NCI-H1436 treated with DMSO at 0.1 percent for 48 hours (cell line): Measurements from ENCODE around the gene UAP1L1.
A peak's percentile ranks its signal among the peaks of the same experiment; 100 is the strongest.

Experiments
- DNase-seq: peaks from one replicate; lab custom pipeline; 2025; lab: John Stamatoyannopoulos, UW

The UAP1L1 gene

DNA sequence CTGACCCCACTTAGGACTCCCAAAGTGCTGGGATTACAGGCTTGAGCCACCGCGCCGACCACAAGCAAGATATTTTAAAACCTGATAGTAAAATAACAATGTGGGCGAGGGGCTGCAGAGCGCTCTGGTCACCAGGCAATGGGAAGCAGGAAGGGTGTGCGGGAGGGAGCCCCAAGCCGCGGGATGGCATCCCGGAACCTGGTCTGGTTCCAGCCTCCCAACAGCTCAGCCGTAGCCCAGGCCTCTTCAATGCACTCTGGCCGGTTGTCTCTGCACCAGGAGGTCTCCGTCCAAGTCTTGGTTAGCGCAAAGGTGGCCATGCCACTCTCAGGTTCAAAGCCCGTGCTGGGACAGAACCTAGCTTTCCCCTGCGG, 694 bp upstream of the UAP1L1 start:
- no peak for DNase-seq

DNA sequence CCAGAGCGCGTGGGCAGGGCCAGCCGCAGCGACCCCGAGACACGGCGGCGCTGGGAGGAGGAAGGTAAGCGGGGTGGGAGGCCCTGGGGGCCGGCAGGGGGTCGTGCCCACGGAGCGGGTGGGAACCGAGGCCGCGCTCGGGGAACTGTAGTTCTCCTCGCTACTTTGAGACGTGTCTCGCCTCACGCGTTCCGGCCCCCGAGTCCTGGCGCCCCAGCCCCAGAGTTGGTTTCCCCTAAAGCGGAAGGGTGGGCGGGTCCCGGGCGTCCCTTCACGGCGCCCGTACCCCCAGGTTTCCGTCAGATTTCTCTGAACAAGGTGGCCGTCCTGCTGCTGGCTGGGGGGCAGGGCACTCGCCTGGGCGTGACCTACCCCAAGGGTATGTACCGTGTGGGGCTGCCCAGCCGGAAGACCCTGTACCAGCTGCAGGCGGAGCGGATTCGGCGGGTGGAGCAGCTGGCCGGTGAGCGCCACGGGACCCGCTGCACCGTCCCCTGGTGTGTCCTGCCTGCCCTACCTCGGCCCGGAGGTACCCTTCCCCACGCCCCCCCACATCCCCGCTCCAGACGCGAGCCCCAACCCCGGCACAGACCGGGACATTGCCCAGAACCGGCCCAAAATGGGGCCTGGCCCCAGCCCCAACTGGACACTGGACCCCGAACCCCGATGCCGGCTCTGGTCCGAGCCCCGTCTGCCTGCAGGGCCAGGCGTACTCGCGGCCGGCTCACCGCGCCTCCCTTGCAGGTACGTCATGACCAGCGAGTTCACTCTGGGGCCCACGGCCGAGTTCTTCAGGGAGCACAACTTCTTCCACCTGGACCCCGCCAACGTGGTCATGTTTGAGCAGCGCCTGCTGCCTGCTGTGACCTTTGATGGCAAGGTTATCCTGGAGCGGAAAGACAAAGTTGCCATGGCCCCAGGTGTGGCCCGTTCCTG, 709 bp downstream of the UAP1L1 start:
- no peak for DNase-seq

DNA sequence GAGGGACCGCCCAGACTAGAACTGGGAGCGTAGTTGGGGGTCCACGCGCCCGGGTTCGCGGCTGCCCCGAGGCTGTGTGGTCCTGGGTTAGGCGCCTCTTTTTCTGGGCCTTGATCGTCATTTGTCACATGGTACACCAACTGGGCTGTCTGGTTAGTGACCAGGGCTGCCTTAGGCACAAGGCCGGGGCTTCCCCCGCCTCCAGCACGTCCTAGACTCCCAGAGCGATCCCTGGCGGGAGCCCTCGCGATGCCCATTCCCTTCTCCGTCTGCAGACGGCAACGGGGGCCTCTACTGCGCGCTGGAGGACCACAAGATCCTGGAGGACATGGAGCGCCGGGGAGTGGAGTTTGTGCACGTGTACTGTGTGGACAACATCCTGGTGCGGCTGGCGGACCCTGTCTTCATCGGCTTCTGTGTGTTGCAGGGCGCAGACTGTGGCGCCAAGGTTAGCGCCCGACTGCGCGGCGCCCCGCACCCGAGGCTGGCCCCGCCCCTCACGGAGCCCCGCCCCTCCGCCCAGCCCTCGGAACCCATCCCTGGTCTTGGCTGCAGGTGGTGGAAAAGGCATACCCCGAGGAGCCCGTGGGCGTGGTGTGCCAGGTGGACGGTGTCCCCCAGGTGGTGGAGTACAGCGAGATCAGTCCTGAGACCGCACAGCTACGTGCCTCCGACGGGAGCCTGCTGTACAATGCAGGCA, 1.5 kb downstream of the UAP1L1 start:
- no peak for DNase-seq

DNA sequence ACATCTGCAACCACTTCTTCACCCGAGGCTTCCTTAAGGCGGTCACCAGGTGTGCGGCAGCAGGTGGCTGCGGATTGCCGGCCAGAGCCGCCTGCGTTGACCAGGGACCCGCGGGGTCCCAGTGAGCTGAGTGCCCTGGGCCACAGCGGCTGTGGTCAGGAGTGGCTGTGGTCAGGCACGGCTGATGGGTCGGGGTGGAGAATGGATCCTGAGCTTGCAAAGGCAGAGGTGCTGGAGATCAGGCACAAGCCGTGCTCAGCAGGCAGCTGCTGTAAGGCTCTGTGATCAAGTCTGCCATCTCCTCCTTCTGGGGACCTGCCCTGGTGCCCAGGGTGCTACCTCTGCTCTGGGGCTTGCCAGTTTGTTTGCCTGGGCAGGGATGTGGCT, 2.1 kb downstream of the UAP1L1 start:
- no peak for DNase-seq

DNA sequence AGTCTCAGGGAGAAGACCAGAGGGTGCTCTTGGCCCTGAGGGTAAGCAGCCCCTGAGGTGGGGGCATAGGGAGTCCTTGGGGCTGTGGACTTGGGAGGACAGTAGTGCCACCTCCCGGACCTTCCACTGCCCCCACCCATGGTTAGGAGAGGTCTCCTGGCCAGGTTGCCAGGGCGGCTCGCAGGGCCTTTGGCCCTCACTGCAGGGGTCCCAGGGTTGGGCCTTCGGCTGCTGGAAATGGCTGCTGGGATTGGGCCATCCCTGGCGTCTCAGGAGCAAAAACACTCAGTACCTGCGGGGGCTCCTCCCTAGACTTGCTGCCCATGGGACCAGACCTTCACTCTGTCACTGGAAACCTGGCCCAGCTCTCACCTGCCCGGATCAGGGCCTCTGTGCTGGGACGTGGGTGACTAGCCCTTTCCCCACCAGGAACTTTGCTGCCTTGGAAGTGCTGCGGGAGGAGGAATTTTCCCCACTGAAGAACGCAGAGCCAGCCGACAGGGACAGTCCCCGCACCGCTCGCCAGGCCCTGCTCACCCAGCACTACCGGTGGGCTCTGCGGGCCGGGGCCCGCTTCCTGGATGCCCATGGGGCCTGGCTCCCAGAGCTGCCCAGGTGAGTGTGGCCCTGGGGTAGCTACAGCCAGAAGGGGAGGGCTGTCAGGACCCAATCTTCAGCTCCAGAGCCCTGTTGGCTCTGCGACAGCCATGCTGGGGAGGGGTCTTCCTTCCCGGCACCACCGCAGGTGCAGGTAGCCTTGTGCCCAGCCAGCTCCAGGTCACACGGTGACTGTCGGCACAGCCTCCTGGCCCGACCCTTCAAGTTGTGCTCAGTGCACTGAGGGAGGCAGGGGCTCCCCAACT, 3.2 kb downstream of the UAP1L1 start:
- no peak for DNase-seq

DNA sequence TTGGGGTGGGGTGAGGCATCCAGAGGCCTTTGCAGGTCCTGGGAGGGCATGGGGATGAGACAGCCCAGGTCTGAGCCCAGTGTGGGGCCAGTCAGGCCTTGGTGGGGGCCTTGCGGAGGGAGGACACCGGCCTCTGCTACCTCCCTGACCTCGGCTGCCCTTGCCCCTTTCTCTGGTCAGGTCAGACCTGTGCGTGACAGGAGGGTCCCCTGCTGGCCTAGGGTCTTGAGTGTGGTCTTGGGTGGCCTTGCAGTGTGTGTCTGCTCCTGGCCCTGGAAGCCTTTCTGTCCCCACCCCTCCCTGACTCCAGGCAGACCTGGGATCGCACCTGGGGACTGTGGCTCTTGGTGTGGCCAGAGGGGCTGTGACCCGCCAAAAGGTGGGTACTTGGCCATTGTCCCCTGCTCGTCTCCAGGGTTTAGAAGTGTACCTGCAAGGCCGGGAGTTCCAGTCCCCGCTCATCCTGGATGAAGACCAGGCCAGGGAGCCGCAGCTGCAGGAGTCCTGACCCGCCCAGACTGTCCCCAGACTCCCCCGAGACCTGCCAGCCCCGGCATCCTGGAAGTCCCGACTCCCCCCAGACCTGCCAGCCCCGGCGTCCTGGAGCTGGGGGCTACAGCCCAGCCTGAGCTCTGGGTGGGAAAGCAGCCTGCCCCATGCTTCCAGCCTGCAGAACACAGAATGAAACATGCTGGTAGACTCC, 5.1 kb downstream of the UAP1L1 start:
- no peak for DNase-seq

DNA sequence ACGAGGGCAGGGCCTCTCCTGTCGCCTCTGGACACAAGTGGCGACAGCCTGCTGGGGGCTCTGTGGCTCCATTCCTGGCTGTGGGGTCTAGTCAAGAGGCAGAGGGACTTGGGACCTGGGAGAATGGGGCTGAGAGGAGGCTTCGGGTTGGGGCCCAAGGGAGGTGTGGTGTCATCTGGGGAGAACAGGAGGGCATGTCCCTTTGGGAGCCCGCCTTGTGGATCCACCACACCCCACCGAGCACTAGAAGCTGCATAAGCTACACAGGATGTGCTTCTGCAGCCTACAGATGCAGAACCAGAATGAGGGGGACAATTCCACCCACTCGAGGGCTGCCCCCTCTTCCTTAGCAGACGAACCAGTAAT, 5.6 kb downstream of the UAP1L1 start:
- DNase-seq = no peak

DNA sequence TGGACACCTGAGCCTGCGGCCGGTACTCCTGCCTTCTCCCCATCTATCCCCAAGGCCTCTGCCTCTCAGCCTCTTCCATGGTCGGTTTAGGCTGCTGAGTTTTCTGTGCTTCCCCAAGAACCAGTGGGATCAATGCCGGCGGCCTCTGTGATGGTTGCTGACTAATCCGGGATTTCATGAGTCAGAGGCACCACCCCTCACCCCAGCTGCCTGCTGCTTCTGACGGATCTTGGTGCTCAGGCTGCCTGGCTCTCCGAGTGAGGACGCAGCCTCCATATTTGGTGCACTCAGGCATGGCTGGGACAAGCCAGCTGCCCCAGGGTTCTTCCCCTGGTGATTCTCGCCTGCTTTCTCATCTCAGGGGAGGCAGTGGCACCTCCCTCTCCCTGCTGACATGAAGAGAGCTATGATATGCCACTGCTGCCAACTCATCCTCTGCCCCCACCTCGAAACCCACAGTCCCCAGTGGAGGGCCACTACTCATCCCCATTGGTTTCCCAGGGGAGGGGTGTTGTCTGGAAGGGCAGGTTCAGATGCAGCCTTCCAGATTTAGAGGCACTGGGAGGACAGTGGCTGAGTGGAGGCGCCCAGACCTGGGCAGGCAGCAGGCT, 6.2 kb downstream of the UAP1L1 start:
- no peak for DNase-seq

DNA sequence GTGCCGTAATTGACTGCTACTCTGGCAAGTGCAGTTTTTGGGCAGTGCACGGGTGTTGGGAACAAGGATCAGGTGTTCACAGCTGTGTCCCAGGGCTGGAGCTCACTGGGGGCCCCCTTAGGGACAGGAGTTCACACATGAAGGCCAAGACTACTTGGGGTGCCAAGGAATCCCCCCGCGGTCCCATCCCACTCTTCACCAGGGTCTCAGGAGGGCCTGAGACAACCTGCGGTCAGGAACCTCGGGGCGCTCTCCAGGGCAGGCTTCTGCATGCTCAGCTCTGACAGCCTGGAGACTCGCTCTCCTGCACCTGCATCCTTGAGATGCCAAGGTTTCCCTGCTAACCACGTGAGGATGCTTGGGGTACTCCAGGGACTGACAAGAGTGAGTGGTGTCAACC, 7.2 kb downstream of the UAP1L1 start:
- no peak for DNase-seq

DNA sequence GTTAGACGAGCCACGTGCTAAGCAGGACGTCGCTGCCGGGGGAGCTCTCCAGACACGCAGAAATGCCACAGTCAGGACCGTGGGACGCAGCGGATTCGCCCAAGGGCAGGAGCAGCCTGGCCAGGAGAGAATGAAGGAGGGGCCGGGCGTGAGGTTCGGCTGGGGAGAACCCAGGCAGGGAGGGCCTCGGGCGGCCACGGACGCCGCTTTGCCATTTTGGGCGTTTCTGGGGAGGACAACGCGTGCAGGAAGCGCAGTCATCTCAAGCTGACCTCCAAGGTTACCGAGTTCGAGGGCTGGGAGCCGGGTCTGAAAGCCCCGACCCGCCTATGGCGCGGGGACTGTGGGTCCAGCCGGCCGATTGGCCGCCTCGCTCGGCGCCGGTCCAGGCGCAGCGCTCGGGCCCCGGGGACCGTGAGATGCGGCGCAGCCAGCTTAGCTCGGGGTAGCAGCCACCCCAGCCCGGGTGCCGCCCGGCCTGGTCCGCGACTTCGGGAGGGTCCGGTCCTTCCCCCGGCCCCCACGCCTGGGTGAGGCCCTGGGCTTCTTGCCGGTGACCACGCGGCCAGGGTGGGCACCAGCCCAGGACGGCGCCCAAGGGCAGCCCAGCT, 8.7 kb downstream of the UAP1L1 start:
- DNase-seq = no peak

DNA sequence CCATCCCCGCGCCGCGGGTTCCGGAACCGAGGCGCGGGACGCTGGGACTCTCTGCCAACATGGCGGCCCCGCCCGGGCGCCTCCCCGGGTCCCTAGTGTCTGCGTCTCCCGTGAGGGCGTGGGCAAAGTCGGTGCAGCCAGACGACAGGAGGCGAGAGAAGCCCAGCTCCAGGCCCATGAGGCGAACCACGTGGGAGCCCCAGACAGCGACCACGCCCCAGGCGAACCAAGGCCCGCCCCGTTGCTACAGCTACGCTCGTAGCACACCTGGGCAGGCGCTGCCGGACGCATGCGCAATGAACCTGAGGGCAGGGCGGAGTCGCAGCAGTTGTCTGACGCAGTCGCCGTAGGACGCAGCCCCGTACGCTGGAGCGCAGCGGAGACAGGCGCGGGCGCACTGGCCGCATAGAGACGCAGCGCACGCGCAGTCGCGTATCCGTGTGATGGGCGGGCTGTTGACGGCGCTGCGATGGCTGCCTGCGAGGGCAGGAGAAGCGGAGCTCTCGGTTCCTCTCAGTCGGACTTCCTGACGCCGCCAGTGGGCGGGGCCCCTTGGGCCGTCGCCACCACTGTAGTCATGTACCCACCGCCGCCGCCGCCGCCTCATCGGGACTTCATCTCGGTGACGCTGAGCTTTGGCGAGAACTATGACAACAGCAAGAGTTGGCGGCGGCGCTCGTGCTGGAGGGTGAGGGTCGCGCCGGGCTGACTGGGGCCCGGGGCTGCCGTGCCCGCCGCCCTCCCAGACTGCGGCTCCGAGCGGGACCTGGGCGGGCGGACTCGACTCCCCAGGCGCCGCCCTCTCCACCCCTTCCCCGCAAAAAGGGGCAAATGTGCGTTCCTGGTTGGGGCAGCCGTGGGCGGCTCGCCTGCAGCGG, 9.5 kb downstream of the UAP1L1 start, which contains the start of gene MAN1B1:
Gene MAN1B1 (plus strand): TSS at position 455 of the 878 bp plus-strand sequence. CDS start 15 bp downstream, at position 470.
- peak; percentile 91 for DNase-seq

DNA sequence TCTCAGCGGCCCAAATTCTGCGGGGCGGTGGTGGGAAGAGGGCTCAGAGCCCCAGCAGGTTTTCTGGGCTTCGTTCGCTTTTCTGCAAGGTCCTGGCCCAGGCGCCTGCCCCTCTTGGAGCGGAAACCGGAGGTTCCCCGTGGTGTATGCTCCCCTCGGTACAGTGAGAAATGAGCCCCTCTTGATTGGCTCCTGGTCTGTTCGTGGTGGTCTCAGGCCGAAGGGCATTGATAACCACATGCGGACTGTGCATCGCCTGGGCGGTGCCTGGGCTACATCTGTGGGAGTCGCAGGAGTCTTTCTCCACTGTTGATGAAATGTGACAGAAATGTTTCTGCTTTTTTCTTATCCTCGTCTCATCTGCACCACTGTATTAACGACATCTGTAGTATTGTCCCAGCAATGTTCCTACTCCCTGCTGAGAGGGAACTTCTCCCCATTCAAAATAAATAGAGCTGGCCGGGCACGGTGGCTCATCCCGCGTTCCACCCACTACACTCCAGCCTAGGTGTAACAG, 10.2 kb downstream of the UAP1L1 start:
- no peak for DNase-seq

DNA sequence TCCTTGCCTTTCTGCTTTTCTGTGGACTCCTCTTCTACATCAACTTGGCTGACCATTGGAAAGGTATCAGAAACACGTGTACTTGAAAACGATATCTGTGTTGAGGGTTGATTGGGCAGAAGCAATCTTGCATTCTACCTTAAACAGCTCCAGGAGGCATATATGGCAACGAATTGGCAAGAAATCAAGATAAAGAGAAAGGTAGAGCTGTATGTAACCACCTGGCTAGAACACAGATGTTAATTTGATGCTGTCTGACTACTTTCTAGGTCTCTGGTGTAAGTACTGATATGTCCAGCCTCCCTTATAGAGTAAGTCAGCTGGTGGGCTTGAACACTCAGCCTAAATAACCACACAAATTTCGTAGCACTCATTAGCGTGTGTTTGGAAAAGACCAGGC, 10.8 kb downstream of the UAP1L1 start:
- no peak for DNase-seq

DNA sequence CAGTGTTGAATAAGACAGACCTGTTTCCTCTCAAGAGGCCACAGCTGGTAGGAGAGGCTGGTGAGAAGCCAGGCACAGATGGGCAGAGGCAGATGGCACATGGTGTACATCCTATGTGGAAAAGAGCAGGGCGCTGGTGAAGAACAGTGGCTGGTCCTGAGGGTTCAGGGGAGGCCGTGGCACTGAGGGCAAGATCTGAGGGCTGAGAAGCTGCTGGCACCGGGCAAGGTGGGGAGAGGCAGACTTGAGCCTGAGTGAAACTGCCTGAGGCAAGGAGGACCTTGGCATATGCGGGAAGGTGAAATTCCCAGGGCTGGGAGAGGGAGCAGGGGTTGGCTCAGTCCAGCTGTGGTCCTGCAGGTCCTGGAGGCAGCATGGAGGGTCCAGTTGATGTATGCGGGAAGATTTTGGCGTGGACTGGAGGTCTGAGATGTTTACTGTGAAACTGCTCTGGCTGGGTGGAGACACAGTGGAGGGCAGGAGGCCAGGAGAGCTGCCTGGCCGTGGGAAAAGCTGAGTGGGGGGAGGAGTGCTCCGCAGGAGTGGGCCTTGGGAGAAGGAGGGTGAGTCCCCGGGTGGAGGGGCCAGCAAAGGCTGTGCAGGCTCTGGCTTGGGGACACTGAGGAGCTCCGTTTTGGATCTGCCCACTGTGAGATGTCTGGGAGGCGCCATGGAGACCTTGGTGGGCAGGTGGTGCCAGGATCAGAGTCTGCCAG, 12.1 kb downstream of the UAP1L1 start:
- DNase-seq = no peak

DNA sequence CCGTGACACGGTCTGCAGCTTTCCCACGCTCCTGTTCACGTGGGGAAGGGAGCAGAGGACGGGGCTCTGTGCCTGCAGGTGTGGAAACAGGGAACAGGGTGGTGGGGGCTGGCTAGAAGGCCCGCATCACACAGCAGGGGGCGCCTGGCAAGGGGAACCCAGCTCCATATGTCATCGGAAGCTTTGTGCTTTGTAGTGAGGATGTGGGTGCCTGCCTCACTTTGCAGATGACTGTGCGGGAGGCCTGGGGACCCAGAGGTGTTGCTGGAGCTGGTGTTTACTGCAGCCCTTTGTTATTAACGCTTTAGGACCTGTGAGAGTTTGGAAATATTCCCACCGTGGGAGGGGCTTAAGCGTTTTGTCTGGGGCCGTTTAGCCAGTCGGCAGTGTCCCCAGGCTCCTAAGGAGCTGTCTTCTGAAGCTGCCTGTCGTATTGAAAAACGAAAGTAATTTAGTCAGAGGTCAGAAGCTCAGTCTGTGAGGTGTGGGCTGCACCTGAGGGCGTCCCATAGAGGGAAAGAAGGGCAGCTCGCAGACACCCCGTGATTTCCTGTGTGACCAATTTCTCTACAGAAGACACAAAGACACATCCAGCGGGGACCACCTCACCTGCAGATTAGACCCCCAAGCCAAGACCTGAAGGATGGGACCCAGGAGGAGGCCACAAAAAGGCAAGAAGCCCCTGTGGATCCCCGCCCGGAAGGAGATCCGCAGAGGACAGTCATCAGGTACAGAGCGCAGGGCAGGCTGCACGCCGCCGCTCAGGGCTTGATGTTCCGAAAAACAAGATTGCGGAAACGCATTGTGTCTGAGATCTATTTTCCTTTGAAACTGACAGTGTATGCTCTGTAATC, 18.6 kb downstream of the UAP1L1 start:
- no peak for DNase-seq

DNA sequence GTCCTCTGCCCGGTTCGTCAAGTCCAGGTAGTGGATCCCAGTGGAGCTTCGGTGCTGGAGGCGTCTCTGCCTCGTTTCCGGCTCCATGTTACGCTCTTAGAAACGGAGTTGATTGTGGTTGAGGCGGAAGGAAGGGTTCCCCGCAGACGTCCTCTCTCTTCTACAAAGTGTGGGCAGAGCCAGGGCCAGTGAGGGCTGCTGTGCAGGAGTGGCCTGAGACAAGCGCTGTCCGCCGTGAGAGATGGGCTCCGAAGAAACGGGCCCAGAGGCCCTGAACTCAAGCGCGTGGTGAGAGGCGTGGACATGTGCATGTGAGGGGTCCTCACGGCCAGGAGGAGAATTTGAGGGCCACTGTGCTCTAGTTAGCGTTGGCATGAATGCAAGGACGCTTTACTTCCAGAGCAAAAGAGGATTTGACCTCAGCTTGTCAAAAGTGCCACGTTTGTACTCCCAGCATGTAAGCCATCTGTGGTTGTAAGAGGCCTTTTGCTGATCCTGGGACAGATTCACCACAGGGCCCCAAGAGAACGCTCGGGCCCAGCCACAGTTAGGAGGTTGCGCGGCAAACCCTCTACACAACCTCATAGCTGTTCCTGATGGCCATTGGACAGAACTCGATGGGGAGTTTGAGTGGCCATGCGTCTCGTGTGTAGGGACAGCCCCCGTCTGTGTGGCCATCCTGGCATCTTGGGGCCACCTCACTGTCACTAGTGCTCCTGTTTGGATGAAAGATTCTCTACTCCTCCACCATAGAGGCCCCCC, 19.6 kb downstream of the UAP1L1 start:
- no peak for DNase-seq

DNA sequence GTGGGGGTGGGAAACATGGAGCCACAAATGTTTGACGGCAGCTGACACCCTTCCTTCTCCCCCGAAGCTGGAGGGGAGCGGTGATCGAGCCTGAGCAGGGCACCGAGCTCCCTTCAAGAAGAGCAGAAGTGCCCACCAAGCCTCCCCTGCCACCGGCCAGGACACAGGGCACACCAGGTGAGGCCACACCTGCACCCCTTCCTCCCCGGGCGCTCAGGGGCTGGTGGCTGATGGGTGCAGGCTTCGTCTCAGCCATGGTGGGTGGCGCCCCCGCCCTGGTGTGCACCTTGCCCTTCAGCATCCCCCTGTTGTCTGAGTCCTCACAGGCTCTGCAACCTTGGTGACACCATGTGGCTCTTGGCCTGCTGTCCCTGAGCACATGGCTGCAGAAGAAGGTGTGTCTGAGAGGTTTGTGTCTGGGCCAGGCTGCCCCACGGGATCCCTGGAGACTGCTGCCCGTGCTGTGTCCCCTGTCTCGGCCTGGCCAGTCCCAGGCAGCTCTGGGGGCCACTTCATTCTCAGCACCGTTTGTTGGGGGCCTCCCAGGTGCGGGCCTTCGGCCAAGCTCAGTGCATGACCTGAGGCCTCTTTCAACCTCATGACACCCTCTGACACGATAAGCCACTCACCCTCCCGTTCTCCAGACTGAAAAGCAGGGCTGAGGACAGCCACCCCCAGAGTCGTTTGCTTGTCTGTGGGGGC, 20.6 kb downstream of the UAP1L1 start:
- DNase-seq = no peak
